GM23338 (cell line): ENCODE measurements around the gene CDK3. TPM values are rescaled to one million over a fixed set of nuclear protein-coding genes. Genes with fewer than 3 reads are reported as not detected.

Source experiments
- ATAC-seq: fragments of 200-7000 bp; cut with Tn5 transposase; 3 replicates; pipeline ENCODE4 v1.9.1; 2020
- DNase-seq: peaks from one replicate; pipeline ENCODE4 v3.0.0-alpha.2; 2015; ENCODE audit warnings: low spot score
- H2AFZ ChIP-seq: fragments of 200-600 bp; sonication (generic); 2 replicates; pipeline ENCODE4 v1.8.0; 2016; ENCODE audit warnings: antibody characterized with exemption, mild to moderate bottlenecking, moderate library complexity
- H3F3A ChIP-seq: fragments of 200-600 bp; sonication (generic); replicated peaks from 2 replicates; pipeline ENCODE4 v1.8.0; 2017; ENCODE audit warnings: antibody characterized with exemption, mixed run types, low read depth
- H3K27ac ChIP-seq: fragments of 200-600 bp; sonication (generic); 2 replicates; pipeline ENCODE4 v1.6.1; 2016; ENCODE audit warnings: low read depth
- H3K27me3 ChIP-seq: fragments of 200-600 bp; sonication (generic); 2 replicates; pipeline ENCODE4 v1.8.0; 2016; ENCODE audit warnings: mild to moderate bottlenecking, mixed run types, moderate library complexity; ENCODE audit not compliant: insufficient read depth
- H3K36me3 ChIP-seq: fragments of 200-600 bp; sonication (generic); 2 replicates; pipeline ENCODE4 v1.8.0; 2016; ENCODE audit warnings: mild to moderate bottlenecking; ENCODE audit not compliant: insufficient read depth
- H3K4me1 ChIP-seq: fragments of 200-600 bp; sonication (generic); 2 replicates; pipeline ENCODE4 v1.8.0; 2016; ENCODE audit warnings: mild to moderate bottlenecking, moderate library complexity; ENCODE audit not compliant: insufficient read depth
- H3K4me2 ChIP-seq: fragments of 200-600 bp; sonication (generic); 2 replicates; pipeline ENCODE4 v1.7.1; 2017; ENCODE audit warnings: mixed run types
- H3K4me3 ChIP-seq: fragments of 200-600 bp; sonication (generic); 2 replicates; pipeline ENCODE4 v1.6.1; 2016; ENCODE audit warnings: mixed run types
- H3K79me2 ChIP-seq: fragments of 200-600 bp; sonication (generic); replicated peaks from 2 replicates; pipeline ENCODE4 v1.8.0; 2017; ENCODE audit warnings: mild to moderate bottlenecking; ENCODE audit not compliant: insufficient read depth
- H3K9me2 ChIP-seq: fragments of 200-600 bp; sonication (generic); 2 replicates; pipeline ENCODE4 v1.8.0; 2017; ENCODE audit not compliant: insufficient read depth
- H4K20me1 ChIP-seq: fragments of 200-600 bp; sonication (generic); replicated peaks from 2 replicates; pipeline ENCODE4 v1.8.0; 2017; ENCODE audit warnings: mild to moderate bottlenecking; ENCODE audit not compliant: insufficient read depth
- H3K27ac Mint-ChIP-seq: 2 replicates; pipeline ENCODE4 v1.8.0; 2020; ENCODE audit warnings: inconsistent platforms, mild to moderate bottlenecking, moderate library complexity, mixed read lengths
- H3K27me3 Mint-ChIP-seq: 3 replicates; pipeline ENCODE4 v1.8.0; 2022; ENCODE audit warnings: low read depth, mild to moderate bottlenecking, moderate library complexity, mixed read lengths, inconsistent platforms; ENCODE audit not compliant: insufficient read depth, poor library complexity
- H3K36me3 Mint-ChIP-seq: 3 replicates; pipeline ENCODE4 v1.8.0; 2021; ENCODE audit warnings: low read depth, mild to moderate bottlenecking, inconsistent platforms, moderate library complexity, mixed read lengths
- H3K4me1 Mint-ChIP-seq: 3 replicates; pipeline ENCODE4 v1.8.0; 2020; ENCODE audit warnings: mild to moderate bottlenecking, inconsistent platforms, mixed read lengths
- H3K4me3 Mint-ChIP-seq: 3 replicates; pipeline ENCODE4 v1.8.0; 2021; ENCODE audit warnings: moderate library complexity, mild to moderate bottlenecking, inconsistent platforms, mixed read lengths
- H3K9me3 Mint-ChIP-seq: 3 replicates; pipeline ENCODE4 v1.8.0; 2020; ENCODE audit warnings: moderate library complexity, mild to moderate bottlenecking, inconsistent platforms, mixed read lengths
- CREB1 ChIP-seq: fragments of 250-450 bp; sonication (Bioruptor Pico); IDR thresholded peaks from 2 replicates; pipeline ENCODE4 v1.5.0; 2020; ENCODE audit warnings: low read depth, mild to moderate bottlenecking, moderate library complexity
- EZH2 ChIP-seq: fragments of 200-600 bp; sonication (generic); IDR thresholded peaks from one replicate; pipeline ENCODE4 v1.8.0; 2017; ENCODE audit warnings: antibody characterized with exemption, mild to moderate bottlenecking, low read depth; ENCODE audit not compliant: unreplicated experiment
- EZH2phosphoT487 ChIP-seq: fragments of 200-600 bp; sonication (generic); IDR thresholded peaks from one replicate; pipeline ENCODE4 v1.8.1; 2018; ENCODE audit warnings: antibody characterized with exemption; ENCODE audit not compliant: unreplicated experiment
- JUNB ChIP-seq: IDR thresholded peaks from one replicate; pipeline ENCODE4 v1.6.1; 2016; ENCODE audit warnings: antibody characterized with exemption; ENCODE audit not compliant: unreplicated experiment
- NANOG ChIP-seq: IDR thresholded peaks from 2 replicates; pipeline ENCODE4 v1.6.1; 2016; ENCODE audit warnings: antibody characterized with exemption, borderline replicate concordance
- STAT1 ChIP-seq: IDR thresholded peaks from one replicate; pipeline ENCODE4 v1.6.1; 2016; ENCODE audit warnings: antibody characterized with exemption; ENCODE audit not compliant: unreplicated experiment
- ZNF114 ChIP-seq: fragments of 250-450 bp; sonication (Bioruptor Pico); IDR thresholded peaks from 2 replicates; pipeline ENCODE4 v1.5.0; 2020; ENCODE audit warnings: mild to moderate bottlenecking, moderate library complexity
- ZNF331 ChIP-seq: fragments of 250-450 bp; sonication (Bioruptor Pico); IDR thresholded peaks from 2 replicates; pipeline ENCODE4 v1.5.0; 2020; ENCODE audit warnings: low read depth, mild to moderate bottlenecking, moderate library complexity
- polyA plus RNA-seq: library from polyadenylated mRNA; unstranded; fragments of >200 nt; fragmentation: Nextera tagmentation; extraction: Ambion mirVana; gene quantifications from 2 replicates; pipeline ENCODE4 v1.2.1, GENCODE V29; 2016
- total RNA-seq: library from RNA; depleted of rRNA; stranded (reverse); fragments of >200 nt; shearing (Covaris generic); gene quantifications from 2 replicates; pipeline ENCODE4 v1.2.3, GENCODE V29; 2014
- TF ChIP-seq, protein P1 (sequence below): fragments of 250-450 bp; sonication (Bioruptor Pico); IDR thresholded peaks from 2 replicates; pipeline ENCODE4 v1.5.0; 2020; ENCODE audit warnings: mild to moderate bottlenecking, moderate library complexity
- TF ChIP-seq, protein P2 (sequence below): IDR thresholded peaks from 2 replicates; pipeline ENCODE4 v1.6.1; 2016; ENCODE audit warnings: antibody characterized with exemption
- TF ChIP-seq, protein P3 (sequence below), 2 experiments: fragments of 200-600 bp in 1 of 2; sonication (generic) in 1 of 2; conservative IDR thresholded peaks; 2 replicates each; pipeline versions ENCODE4 v1.5.1 to v1.6.1; 2016 to 2017; ENCODE audit warnings: antibody characterized with exemption in 2 of 2, low read depth in 2 of 2, mild to moderate bottlenecking in 2 of 2, moderate library complexity in 1 of 2

The CDK3 gene
- total and polyA plus RNA-seq, 2 experiments from 2014 or later = 7.9 to 10.2 TPM

DNA sequence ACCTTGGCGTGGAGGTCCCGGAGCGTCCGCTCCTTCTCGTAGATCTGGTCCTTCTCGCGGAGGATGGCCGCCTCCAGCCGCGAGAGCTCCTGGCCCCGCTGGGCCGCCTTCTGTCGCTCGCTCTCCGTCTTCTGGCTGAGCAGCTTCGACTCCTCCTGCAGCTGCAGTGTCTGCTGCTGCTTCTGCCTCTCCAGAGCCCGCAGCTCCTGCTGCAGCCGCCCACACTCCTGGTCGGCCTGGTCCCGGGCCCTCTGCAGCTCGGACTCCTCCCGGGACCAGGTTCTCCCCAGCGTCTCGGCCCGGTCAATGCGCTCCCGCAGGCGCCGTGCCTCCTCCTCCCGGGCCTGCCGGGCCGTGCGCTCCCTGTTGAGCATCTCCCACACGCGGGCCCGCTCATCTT, 7.6 kb downstream of the CDK3 start (continued):
- TF ChIP-seq, protein P1, sequence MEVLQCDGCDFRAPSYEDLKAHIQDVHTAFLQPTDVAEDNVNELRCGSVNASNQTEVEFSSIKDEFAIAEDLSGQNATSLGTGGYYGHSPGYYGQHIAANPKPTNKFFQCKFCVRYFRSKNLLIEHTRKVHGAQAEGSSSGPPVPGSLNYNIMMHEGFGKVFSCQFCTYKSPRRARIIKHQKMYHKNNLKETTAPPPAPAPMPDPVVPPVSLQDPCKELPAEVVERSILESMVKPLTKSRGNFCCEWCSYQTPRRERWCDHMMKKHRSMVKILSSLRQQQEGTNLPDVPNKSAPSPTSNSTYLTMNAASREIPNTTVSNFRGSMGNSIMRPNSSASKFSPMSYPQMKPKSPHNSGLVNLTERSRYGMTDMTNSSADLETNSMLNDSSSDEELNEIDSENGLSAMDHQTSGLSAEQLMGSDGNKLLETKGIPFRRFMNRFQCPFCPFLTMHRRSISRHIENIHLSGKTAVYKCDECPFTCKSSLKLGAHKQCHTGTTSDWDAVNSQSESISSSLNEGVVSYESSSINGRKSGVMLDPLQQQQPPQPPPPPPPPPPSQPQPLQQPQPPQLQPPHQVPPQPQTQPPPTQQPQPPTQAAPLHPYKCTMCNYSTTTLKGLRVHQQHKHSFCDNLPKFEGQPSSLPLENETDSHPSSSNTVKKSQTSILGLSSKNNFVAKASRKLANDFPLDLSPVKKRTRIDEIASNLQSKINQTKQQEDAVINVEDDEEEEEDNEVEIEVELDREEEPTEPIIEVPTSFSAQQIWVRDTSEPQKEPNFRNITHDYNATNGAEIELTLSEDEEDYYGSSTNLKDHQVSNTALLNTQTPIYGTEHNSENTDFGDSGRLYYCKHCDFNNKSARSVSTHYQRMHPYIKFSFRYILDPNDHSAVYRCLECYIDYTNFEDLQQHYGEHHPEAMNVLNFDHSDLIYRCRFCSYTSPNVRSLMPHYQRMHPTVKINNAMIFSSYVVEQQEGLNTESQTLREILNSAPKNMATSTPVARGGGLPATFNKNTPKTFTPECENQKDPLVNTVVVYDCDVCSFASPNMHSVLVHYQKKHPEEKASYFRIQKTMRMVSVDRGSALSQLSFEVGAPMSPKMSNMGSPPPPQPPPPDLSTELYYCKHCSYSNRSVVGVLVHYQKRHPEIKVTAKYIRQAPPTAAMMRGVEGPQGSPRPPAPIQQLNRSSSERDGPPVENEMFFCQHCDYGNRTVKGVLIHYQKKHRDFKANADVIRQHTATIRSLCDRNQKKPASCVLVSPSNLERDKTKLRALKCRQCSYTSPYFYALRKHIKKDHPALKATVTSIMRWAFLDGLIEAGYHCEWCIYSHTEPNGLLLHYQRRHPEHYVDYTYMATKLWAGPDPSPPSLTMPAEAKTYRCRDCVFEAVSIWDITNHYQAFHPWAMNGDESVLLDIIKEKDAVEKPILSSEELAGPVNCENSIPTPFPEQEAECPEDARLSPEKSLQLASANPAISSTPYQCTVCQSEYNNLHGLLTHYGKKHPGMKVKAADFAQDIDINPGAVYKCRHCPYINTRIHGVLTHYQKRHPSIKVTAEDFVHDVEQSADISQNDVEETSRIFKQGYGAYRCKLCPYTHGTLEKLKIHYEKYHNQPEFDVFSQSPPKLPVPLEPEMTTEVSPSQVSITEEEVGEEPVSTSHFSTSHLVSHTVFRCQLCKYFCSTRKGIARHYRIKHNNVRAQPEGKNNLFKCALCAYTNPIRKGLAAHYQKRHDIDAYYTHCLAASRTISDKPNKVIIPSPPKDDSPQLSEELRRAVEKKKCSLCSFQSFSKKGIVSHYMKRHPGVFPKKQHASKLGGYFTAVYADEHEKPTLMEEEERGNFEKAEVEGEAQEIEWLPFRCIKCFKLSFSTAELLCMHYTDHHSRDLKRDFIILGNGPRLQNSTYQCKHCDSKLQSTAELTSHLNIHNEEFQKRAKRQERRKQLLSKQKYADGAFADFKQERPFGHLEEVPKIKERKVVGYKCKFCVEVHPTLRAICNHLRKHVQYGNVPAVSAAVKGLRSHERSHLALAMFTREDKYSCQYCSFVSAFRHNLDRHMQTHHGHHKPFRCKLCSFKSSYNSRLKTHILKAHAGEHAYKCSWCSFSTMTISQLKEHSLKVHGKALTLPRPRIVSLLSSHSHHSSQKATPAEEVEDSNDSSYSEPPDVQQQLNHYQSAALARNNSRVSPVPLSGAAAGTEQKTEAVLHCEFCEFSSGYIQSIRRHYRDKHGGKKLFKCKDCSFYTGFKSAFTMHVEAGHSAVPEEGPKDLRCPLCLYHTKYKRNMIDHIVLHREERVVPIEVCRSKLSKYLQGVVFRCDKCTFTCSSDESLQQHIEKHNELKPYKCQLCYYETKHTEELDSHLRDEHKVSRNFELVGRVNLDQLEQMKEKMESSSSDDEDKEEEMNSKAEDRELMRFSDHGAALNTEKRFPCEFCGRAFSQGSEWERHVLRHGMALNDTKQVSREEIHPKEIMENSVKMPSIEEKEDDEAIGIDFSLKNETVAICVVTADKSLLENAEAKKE = no peak
- TF ChIP-seq CREB1 (no peak), ZNF114 (CRISPR knock-in tag) (no peak), STAT1 (no peak), EZH2 (no peak), JUNB (no peak)
- TF ChIP-seq, protein P2, sequence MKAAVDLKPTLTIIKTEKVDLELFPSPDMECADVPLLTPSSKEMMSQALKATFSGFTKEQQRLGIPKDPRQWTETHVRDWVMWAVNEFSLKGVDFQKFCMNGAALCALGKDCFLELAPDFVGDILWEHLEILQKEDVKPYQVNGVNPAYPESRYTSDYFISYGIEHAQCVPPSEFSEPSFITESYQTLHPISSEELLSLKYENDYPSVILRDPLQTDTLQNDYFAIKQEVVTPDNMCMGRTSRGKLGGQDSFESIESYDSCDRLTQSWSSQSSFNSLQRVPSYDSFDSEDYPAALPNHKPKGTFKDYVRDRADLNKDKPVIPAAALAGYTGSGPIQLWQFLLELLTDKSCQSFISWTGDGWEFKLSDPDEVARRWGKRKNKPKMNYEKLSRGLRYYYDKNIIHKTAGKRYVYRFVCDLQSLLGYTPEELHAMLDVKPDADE = no peak

DNA sequence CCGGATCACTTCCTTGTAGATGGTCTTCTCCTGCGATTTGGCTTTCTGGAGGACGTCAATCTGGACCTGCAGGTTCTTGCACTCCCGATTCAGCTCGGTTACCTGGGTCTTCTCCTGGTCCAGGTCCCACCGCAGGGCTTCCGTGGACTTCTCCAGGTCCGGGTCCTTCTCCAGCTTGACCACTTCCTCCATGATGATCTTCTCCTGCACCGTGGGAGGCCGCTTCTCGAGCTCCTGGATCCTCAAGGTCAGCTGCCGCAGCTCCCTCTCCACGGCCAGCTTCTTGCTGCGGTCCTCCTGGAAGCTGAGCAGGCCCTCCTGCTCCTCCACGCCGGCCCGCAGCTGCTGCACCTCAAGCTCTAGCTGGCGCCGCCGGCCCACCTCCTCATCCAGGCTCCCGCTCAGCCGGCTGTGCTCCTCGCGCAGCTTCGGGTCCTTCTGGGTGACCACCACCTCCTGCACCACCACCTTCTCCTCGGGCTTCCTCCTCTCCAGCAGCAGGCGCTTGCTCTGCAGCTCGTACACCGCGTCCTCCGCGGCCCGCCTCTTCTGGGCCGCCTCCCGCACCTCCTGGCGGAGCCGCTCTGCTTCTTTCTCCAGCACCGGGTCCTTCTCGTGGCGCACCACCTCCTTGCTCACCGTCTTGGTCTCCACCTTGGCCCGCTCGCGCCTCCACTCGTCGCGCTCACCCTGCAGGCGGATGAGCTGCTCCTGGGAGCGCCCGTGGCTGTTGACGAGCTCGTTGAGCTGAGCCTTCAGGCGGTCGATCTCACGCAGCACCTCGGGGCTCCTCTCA, 8.2 kb downstream of the CDK3 start:
- ATAC-seq (no peak), DNase-seq (no peak)
- H3K9me3 Mint-ChIP-seq = no peaks in the 10 kb centered on the region; the same call in none of the 3 replicates
- no peak overlapping the region for H3K4me3 ChIP-seq
- H3F3A ChIP-seq = 0 out of 2 replicates have a peak, but pooled peaks cover 3% of the 10 kb centered on the region
- peaks cover 2% of the 10 kb centered on the region for H3K4me1 Mint-ChIP-seq
- H3K4me3 Mint-ChIP-seq = no peak overlapping the region
- no peaks in the 10 kb centered on the region for H3K9me2 ChIP-seq
- H3K27ac ChIP-seq = no peak overlapping the region
- H3K36me3 Mint-ChIP-seq = peaks cover 3% of the 10 kb centered on the region
- H3K27ac Mint-ChIP-seq = no peak overlapping the region
- no peaks in the 10 kb centered on the region for H3K27me3 ChIP-seq
- H3K27me3 Mint-ChIP-seq = peaks cover 12% of the 10 kb centered on the region
- no peak overlapping the region for H3K4me2 ChIP-seq
- H4K20me1 ChIP-seq = no peaks in the 10 kb centered on the region
- H3K36me3 ChIP-seq = no peaks in the 10 kb centered on the region
- TF ChIP-seq EZH2 (no peak), ZNF331 (CRISPR knock-in tag) (no peak), EZH2phosphoT487 (no peak), NANOG (no peak), CREB1 (no peak)
- TF ChIP-seq, protein P3, sequence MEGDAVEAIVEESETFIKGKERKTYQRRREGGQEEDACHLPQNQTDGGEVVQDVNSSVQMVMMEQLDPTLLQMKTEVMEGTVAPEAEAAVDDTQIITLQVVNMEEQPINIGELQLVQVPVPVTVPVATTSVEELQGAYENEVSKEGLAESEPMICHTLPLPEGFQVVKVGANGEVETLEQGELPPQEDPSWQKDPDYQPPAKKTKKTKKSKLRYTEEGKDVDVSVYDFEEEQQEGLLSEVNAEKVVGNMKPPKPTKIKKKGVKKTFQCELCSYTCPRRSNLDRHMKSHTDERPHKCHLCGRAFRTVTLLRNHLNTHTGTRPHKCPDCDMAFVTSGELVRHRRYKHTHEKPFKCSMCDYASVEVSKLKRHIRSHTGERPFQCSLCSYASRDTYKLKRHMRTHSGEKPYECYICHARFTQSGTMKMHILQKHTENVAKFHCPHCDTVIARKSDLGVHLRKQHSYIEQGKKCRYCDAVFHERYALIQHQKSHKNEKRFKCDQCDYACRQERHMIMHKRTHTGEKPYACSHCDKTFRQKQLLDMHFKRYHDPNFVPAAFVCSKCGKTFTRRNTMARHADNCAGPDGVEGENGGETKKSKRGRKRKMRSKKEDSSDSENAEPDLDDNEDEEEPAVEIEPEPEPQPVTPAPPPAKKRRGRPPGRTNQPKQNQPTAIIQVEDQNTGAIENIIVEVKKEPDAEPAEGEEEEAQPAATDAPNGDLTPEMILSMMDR (conservative IDR thresholded peaks at IDR 0.05; ENCODE audit: low read depth in 2 of 2) = no peak
- TF ChIP-seq, protein P2 = no peak
- H3K79me2 ChIP-seq = no peaks in the 10 kb centered on the region
- H3K4me1 ChIP-seq = no peaks in the 10 kb centered on the region
- no peak overlapping the region for H2AFZ ChIP-seq
